Coronary artery (tissue), 2 donors: ENCODE results near the gene RAB41.

Source experiments
- DNase-seq: peaks from one replicate; pipeline ENCODE4 v3.0.0-alpha.2; 2017; ENCODE audit warnings: low spot score
- H3K27ac ChIP-seq, 2 donors: fragments of 200-600 bp; sonication (generic); one replicate each; pipeline ENCODE4 v1.5.1; 2016 to 2019
- H3K4me3 ChIP-seq: fragments of 200-600 bp; sonication (generic); 2 replicates; pipeline ENCODE4 v1.5.1; 2016; ENCODE audit warnings: mild to moderate bottlenecking, moderate library complexity
- TF ChIP-seq, protein P1 (sequence below): fragments of 200-600 bp; sonication (generic); IDR thresholded peaks from one replicate; pipeline ENCODE4 v1.5.1; 2019; ENCODE audit warnings: antibody characterized with exemption

RAB41 gene

DNA sequence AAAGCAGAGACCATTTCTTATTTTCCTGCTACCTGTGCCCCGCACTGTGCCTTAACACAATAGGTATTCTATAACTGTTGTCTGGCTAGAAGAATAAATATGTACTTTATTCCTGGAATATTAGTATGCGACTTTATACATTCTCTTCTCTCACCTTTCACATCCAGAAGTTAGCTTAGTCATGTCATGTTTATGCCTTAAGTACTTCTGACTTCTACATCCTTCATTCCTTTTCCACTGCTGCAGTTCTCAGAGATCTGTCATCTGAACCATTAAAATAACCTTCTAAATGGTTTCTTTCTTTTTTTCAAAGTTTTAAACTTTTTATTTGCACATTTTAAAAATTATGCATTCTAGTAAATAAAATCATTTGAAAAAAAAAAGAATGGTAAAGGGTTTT is 42.4 kb downstream of the RAB41 start:
- Histone ChIP-seq H3K4me3 (no peak overlapping the region), H3K27ac (no peak overlapping the region)
- TF ChIP-seq, protein P1, sequence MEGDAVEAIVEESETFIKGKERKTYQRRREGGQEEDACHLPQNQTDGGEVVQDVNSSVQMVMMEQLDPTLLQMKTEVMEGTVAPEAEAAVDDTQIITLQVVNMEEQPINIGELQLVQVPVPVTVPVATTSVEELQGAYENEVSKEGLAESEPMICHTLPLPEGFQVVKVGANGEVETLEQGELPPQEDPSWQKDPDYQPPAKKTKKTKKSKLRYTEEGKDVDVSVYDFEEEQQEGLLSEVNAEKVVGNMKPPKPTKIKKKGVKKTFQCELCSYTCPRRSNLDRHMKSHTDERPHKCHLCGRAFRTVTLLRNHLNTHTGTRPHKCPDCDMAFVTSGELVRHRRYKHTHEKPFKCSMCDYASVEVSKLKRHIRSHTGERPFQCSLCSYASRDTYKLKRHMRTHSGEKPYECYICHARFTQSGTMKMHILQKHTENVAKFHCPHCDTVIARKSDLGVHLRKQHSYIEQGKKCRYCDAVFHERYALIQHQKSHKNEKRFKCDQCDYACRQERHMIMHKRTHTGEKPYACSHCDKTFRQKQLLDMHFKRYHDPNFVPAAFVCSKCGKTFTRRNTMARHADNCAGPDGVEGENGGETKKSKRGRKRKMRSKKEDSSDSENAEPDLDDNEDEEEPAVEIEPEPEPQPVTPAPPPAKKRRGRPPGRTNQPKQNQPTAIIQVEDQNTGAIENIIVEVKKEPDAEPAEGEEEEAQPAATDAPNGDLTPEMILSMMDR, result no peak
- DNase-seq, result no peak

DNA sequence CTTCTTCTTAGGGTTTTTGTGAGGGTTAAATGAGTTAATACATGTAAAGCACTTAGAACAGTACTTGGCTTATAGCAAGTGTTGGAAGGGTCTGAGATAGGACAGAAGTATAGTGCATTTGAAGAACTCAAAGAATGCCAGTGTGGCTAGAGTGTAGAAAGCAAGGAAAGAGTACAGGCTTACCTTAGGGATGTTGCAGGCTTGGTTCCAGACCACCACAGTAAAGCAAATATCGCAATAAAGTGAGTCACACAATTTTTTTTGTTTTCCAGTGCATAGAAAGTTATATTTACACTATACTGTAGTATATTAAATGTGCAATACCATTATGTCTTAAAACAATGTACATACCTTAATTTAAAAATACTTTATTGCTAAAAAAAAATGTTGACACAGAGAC is 49.2 kb downstream of the RAB41 start:
- TF ChIP-seq, protein P1, result no peak
- Histone ChIP-seq H3K27ac (no peak overlapping the region), H3K4me3 (no peak overlapping the region)
- DNase-seq, result no peak

DNA sequence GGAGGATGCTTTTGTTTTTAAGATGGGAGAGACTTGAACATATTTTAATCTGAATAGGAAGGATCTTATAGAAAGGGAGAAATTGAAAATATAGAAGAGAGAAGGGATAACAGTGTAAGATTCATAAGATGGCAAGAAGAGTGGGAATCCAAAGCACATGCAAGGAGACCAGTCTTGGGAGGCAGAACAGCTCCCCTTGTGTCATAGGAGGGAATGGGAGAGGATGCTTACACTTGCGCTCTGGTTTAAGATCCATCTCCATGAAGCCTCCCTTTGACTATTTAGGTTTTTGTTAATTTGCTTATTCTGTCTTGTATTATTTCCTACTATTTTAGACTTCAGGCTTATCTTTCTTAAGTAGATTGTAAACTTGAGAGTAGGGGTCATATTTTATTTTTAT is 50.6 kb downstream of the RAB41 start:
- TF ChIP-seq, protein P1, result no peak
- no peak overlapping the region for H3K27ac ChIP-seq
- H3K4me3 ChIP-seq, result no peak overlapping the region
- DNase-seq, result no peak
